SHP77 treated with DMSO at 0.1 percent for 48 hours (cell line): ENCODE measurements around the gene SPECC1.

Source experiments
- DNase-seq: peaks from one replicate; lab custom pipeline; 2025; lab: John Stamatoyannopoulos, UW

Gene SPECC1

DNA sequence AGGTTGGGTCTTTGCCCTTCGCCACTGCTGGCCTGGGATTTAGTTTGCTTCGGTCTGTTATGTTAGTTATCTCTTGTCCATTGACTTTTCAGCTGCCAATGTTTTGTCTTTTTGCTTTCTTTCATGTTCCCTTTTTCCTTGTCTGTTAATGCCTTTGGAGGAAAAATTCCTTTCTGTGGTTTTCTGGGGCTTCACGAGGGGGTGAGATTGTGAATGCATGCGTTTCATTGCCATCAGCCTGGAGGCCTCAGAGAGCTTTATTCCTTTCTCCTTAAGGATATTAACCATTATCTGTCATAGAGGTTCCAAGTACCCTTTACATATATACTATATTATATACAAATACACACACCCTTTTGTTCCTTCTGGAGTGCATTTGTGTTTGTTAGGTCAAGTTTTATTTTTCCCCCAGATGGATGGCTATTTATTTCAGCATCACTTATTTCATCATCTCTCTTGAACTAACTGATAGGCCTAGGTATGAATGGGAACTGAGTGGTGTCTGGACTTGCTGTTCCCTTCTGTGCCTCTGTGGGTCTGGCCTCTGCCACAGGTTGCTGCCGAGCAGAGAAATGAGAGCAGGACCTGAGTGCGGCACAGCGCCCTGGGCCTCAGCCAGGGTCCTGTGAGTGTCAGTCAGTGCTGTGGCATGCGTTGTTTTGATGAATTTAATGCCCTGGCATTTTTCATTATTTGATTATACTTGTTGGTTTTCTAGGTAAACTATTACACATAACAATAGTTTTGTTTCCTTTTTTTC is 264.8 kb downstream of the SPECC1 start:
- no peak for DNase-seq

DNA sequence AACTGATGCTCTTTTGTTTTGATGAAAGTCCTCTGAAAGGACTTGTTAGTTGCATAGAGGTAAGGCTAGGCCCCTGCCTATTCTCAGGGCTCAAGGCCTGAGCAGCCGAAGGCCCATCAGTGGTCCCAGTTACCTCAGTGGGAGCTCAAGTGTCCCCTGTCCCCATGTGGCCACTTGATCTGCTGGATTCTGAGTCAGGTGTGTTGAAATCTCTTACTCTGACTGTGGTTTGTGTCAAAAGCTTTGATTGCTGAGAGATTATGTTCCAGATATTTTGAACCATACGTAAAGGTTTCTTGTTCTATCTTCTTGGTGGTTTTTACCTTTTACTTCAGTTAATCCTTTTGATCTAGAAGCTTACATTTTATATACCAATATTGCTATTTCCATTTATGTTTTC is 266.5 kb downstream of the SPECC1 start:
- DNase-seq = no peak

DNA sequence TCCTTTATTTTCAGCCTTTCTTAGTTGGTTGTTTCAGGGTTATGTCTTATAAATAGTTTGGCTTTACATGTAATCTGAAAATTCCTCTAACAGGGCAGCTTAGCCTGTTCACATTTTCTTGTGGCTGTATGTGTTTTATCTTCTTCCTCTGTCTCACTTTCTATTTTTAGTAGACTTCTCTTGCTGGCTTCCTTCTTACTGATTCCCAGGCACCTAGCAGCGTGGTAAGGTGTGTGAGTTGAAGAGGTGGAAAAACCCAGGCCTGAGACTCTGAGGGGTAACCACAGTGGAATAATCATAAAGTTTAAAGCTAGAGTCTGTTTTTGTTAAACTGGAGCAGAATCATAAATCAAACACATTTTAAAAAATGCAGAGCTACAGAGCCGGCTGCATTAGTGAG is 267.3 kb downstream of the SPECC1 start:
- no peak for DNase-seq

DNA sequence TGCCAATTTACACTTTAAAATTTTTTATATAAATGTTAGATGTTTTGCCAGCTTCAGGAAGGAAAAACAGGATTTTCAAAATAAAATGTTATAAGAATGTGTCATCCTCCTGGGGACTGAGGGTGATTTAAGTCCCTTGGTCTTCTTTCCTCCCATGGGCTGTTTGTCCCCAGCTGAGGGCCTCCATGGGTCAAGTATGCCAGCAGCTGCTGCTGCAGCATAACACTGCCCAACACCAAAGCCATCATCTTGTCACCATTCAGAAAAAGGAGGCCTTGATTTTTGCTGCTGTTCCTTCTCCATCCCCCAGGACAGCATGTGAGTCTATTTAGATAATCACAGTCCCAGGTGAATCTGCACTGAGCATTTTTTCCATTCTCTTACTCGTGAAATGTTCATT is 269.6 kb downstream of the SPECC1 start:
- no peak for DNase-seq

DNA sequence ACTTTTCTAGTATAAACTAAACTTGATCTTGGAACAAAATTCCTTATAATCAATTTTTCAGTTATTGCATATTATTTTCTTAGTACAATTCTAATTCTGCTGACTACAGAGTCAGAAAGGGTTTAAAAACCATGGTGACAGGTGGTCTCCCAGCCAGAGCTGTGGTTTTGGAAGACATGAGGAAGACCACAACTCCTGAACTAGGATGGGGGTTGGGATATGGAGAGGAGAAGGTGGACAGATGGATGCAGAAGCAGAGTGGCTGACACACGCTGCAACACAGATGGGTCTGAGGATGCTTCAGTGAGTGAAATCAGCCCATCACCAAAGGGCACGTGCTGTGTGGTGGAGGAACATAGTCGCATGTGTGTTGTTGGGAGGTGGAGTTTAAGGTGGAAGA is 270.5 kb downstream of the SPECC1 start:
- no peak for DNase-seq

DNA sequence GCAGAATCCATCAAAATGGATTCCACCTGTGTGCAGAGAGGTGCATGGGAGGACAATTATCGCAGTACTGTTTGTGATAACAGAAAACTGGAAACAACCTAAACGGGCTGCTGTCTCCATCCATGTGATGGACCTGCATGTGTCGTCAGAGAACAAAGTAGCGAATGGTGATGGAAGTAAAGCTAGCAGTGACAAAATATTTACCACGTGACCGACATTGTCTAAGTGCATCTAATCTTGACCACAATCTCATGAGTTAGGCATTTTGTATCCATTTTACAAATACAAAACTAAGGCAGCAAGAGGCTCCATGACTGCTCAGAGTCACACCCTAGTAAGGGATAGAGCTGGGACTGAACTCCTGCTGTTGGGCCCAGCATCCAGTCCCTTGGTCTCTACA is 270.9 kb downstream of the SPECC1 start:
- DNase-seq = no peak

DNA sequence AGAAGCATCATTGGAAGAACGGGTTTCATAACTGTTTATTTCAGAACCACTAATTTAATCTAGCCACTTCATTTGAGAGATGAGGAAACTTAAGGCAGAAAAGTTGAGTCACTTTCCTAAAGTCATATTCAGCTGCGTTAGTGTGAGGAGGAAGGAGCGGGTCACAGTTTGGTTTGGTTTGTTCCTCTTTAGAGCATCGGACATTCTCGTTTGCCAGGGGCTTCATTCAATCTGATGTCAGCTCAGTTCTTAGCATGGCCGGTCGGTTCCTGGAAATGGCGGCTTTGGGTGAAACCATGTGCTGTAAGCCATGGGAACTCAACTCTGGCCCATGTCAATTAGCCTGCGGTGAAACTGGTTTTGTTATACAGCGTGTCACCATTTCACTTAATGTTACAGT is 271.7 kb downstream of the SPECC1 start:
- no peak for DNase-seq

DNA sequence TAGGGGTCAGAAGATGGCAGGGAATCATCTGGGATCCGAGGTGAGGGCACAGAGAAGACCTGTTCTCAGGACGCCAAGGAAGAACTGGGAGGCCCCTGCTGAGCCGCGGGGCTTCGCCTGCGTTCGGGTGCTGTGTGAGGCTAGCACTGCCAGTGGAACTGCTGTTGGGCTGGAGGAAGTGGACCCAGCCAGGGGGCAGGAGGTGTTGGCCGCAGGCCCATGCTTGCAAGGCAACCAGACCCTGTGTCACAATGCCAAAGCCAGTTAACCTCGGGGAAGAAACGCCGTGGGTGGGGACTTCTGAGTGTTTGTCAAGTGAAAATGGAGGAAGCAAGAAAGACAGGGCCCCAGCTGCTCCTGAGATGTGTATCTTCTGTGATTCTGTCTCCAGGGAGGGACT is 272.7 kb downstream of the SPECC1 start:
- no peak for DNase-seq

DNA sequence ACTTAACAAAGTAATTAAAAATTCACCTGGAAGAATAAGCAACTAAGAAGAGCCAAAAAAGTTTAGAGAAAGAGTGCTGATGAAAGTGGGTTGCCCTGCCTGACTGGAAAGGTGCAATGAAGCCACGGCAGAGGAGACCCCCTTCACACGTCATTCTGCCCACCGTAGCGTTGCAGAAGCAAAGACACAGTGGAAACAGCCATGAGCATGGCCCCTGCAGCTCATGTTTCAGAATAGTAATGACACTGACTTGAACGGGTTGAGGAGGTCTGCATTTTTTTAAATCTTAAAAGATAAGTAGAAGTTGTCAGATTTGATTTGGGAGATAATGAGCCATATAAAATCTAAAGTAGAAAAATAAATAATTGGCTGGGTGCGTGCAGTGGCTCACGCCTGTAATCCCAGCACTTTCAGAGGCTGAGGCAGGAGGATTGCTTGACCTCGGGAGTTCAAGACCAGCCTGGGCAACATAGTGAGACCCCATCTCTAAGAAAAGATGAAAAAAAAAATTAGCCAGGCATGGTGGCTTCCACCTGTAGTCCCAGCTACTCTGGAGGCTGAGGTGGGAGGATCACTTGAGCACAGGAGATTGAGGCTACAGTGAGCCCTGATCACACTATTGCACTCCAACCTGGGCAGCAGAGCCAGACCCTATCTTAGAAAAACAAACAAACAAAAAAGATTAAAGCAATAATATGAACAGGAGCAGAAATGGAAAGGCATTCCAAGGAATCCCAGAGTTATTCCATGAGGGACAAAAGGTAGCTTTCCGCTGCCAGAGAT is 273.6 kb downstream of the SPECC1 start:
- no peak for DNase-seq

DNA sequence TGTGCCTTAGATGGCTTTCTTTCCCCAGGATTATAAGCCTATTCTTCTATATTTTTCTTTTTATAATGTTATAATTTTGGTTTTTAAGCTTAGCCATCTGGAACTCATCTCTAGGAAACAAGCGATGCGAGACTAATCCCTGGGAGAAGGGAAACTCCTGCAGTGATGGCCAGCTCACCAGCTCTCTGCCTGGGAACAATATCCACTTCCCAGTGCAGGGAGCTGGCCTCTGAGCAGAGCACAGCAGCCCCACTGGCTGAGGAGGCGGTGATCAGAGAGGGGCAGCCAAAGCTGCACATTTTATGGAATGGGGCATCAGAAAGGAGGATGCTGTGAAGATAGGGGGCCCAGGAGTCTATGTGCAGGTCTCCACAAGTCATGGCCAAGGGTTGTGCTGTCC is 274.9 kb downstream of the SPECC1 start:
- DNase-seq = no peak

DNA sequence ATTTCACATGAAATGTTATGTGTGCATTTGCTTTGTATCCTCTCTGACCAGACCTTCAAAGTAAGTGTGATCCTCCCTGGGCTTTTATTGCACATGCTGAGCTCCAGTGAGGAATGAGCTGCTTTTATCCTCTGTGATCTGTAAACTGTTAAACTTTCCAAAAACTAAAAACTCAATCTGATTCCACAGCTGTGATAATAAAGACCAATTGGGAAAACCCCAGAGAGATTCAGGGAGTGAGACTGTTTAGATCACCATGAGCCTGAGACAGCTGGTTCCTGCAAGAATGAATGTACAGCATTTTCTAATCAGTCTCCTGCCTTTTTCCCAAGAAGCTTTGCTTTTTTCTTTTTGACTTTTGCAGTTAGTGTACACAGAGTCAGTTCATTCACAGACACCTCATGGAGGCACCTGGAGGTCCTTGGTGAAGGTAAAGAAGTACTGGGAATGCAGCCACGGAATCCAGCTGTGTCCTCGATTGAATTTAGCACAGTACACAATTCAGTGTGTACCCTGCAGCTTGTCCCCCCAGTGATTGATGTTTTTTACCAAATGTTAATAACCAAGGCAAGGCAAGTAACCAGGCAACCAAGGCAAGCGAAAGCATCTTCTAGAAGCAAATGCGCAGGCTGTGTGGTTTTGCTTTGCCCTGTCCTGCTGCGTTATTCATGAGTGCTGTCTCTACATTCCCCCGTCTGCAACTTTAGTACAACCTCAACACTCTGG is 275.6 kb downstream of the SPECC1 start:
- no peak for DNase-seq

DNA sequence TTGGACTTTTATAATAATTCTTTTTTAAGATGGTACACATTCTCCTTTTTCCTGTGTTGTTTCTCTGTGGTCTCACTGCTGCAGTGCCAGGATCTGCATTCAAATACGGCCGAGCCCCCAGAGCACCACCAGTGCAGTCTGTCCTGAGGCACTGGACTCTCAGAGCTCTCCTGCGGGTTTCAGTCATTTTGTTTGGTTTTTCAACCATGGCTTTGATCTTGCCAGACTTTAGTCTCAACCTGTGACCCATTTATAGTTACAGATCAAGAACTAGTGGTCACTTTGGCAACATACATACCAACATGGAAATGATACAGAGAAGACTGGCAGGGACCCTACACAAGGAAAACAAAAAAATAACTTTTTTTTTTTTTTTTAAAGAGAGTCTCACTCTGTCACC is 280.8 kb downstream of the SPECC1 start:
- DNase-seq = no peak

DNA sequence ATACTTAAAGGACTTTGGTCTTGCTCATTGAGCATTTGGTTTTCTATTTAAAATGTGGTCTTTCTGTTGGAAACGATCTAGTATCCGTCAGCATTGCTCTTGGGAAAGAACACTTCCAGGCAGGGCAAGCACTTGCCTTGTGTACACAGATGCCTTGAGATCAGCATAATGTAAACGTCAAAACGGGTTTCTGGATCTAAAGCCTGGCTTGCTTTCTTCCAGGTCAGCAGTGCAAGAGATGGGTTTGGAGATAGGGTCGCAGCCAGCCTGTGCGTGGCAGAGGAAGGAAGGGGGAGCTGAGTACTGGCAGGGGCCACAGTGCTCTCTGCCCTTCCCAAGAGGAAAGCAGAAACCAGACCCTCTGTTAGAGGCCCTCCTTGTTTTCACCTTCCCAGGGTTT is 282.7 kb downstream of the SPECC1 start:
- no peak for DNase-seq

DNA sequence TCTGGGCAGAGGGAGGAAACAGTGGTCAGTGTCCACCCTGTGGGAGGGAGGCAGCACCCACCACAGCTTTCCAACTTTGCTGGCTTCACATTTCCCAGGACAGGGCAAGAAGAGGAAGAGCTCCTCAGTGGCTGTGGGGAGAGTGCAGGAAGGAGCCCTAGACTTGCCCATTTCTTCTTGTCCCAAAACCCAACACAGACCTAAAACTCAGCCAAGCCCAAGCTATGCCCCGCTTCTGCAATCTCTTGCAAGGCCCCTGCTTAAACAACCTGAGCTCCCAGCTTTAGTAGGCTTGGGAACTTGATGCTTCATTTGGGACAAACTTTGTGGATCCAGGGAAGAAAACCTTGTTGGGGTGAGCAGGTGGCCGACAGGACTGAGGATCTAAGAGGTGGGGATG is 284.3 kb downstream of the SPECC1 start:
- DNase-seq = no peak

DNA sequence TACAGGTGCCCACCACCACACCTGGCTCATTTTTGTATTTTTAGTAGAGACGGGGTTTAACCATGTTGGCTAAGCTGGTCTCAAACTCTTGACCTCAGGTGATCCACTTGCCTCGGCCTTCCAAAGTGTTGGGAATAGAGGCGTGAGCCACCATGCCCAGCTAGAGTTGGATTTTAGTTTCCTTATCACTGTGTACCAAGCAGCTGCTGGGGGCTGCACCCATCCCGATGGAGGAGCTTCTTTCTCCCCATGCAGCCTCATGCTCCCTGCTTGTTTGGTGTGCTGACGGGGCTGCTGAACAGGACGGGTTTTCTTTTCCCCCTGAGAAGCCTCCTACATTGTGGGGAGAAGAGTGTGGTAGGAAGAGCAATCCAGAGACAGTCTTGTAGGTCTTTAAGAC is 285.0 kb downstream of the SPECC1 start:
- no peak for DNase-seq

DNA sequence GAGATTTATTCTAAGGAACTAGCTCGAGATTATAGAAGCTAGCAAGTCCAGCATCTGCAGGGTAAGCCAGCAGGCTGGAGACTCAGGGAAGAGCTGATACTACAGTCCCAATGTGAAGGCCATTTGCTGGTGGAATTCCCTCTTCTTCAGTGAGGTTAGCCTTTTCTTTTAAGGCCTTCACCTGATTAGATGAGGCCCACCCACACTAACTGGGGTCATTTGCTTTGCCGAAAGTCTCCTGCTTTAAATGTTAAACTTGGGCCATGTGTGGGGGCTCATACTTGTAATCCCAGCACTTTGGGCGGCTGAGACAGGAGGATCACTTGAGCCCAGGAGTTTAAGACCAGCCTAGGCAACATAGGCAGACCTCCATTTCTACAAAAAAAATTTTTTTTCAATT is 289.9 kb downstream of the SPECC1 start:
- DNase-seq = no peak

DNA sequence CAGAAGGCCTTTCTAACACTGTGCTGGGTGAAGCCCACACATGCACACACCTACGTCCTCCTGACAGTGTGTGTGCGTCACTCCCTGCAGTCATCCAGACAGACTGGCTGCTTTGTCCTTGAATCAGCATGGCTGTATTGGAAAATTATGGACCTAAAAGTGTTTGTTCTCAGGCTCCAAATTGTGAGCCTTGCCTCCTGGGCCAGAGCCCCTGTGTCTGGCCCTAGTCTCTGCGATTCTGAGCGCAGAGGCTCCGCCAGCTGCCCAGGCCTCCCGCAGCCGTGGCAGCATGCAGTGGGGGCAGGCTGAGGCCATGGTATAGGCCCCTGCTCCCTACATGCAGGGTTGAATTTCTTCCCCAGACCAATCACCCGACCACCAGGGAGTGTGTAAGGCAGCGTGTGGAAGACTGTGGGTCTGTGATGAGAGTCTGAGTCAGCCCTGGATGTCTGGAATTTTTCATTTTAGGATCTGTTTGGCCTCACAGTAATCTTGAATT is 291.3 kb downstream of the SPECC1 start:
- DNase-seq = no peak

DNA sequence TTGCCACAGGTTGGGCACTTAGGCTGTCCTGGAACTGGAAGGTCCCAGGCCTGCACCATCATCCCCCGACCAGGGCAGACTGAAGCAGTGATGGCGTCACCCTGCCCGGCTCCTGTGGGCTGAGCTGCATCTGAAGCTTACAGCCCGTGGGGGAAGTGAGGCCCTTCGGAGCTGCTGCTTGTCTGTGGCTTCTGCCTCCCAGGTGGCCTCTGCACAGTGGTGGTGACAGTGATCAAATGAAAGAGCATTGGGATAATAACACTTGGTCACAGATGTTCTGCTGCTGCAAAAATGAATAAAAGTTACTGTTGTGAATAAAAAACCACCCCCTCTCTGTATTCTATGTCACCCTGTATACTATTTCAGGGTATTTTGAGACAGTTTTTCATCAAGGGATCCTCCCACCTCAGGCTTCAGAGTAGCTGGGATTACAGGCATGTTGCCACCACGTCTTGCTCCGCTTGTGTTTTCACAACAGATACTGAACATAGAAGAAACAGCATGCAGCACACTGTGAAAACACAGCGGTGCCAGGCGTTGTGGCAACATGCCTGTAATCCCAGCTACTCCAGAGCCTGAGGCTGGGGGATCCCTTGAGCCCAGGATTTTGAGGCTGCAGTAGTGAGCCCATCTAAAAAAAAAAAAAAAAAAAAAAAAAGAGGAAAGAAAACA is 293.2 kb downstream of the SPECC1 start:
- no peak for DNase-seq

DNA sequence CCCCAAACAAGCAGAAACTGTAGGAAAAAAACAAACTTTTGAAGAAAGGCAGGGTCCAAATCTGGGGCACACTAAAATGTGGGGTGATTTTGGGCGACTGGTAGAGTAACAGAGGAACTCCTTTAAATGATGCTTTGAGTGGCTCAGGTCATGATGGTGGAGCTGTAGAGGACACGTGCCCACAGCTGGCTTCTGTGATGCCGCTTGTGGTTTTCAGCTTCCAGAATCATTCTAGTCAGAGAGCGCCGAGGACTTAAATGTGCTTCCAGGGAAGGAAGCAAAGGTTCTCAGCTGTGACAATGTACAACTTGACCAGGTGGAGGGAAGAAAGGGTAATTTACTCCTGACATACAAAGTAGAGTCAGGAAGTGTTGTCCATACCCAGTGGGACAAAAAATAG is 295.8 kb downstream of the SPECC1 start:
- no peak for DNase-seq

DNA sequence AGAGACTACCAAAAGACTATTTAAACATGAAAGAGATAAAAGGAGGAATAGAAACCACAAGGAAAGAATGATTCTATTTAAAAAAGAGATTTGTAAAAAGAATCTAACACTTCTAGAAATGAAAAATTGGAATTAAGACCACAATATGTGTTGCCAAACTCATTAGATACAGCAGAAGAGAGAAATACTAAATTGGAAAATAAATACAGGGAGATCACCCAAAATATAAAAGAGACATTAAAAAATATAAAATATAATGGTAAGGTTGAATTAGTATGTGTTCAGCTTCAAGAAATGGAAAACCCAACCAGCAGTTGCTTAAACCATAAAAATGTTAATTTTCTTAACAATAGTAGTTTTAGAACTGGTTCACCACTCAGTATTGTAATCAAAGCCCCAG is 297.8 kb downstream of the SPECC1 start:
- no peak for DNase-seq

DNA sequence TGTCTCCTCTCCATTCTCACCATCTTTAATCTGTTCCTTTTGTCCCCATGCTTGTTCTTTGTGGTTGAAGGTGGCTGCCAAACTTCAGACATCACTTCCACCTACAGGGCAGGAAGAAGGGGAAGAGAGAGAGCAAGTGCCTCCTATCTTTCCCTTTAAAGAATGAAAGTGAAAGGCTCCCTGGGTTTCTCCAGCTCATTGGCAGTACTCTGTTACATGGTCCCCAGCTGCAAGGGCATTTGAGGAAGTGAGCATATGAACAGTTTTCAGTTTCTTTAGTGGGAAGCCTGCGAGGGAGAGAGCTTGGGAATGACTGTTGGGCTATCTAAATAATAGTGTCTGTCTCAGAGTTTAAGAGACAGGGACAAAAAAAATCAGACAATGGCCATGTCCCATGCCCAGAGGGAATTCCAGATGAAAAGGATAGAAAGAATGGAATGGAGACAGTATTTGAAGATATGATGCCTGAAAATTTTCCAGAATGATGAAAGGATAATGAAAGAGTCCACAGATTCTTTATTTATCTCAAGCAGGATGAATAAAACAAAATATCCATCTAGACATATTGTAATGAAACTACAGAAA is 298.3 kb downstream of the SPECC1 start:
- DNase-seq = no peak

DNA sequence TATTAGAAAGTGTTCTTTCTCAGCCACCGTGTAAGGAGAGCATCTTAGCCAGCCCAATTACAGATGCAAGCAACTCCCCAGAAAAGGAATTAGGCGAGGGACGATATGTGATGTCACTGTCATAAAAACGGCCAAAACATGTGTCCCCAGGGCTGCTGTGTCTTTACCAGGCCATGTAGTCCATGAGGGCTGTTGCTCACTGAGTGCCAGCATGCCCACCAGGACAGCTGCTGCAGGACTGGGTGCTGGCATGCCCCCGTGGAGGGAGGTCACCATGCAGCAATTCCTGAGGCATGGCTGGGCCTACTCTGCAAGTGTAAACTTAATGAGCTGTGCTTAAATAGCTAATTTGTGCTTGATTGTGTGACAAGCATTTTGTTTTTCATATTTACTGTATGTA is 301.3 kb downstream of the SPECC1 start:
- no peak for DNase-seq
